Loucy (cell line): Measurements from ENCODE around the gene PRR18.

ENCODE experiments used
- H2AFZ ChIP-seq: fragments of 200-600 bp; sonication (generic); 2 replicates; pipeline ENCODE4 v1.6.0; 2016; ENCODE audit warnings: antibody characterized with exemption, mild to moderate bottlenecking, low read length, moderate library complexity
- H3F3A ChIP-seq: fragments of 200-600 bp; 2 replicates; pipeline ENCODE4 v1.6.0; 2016; ENCODE audit warnings: antibody characterized with exemption, low read depth, mild to moderate bottlenecking
- H3K27me3 ChIP-seq: fragments of 200-600 bp; sonication (generic); 2 replicates; pipeline ENCODE4 v1.6.1; 2014; ENCODE audit warnings: low read length, mild to moderate bottlenecking; ENCODE audit not compliant: insufficient read depth, poor library complexity, severe bottlenecking
- H3K36me3 ChIP-seq: fragments of 200-600 bp; sonication (generic); 2 replicates; pipeline ENCODE4 v1.6.1; 2016; ENCODE audit warnings: low read length; ENCODE audit not compliant: insufficient read depth
- H3K4me1 ChIP-seq: fragments of 200-600 bp; sonication (generic); 2 replicates; pipeline ENCODE4 v1.5.1; 2014; ENCODE audit warnings: low read length, mild to moderate bottlenecking; ENCODE audit not compliant: insufficient read depth, poor library complexity, severe bottlenecking
- H3K4me2 ChIP-seq: fragments of 200-600 bp; sonication (generic); 2 replicates; pipeline ENCODE4 v1.6.0; 2014; ENCODE audit warnings: antibody characterized with exemption, low read length, low read depth, mild to moderate bottlenecking; ENCODE audit not compliant: poor library complexity, severe bottlenecking
- H3K4me3 ChIP-seq: fragments of 200-600 bp; sonication (generic); 2 replicates; pipeline ENCODE4 v1.5.1; 2014; ENCODE audit warnings: low read length, mild to moderate bottlenecking, mixed read lengths; ENCODE audit not compliant: poor library complexity, severe bottlenecking
- H3K79me2 ChIP-seq: fragments of 200-600 bp; sonication (generic); 2 replicates; pipeline ENCODE4 v1.6.1; 2014; ENCODE audit warnings: low read length; ENCODE audit not compliant: insufficient read depth
- H3K9ac ChIP-seq: fragments of 200-600 bp; sonication (generic); 2 replicates; pipeline ENCODE4 v1.6.0; 2014; ENCODE audit warnings: mild to moderate bottlenecking, low read depth, low read length, moderate library complexity; ENCODE audit not compliant: poor library complexity, severe bottlenecking
- H3K9me2 ChIP-seq: fragments of 200-600 bp; sonication (generic); replicated peaks from 2 replicates; pipeline ENCODE4 v1.6.1; 2016; ENCODE audit warnings: low read depth, low read length, mixed read lengths
- H3K9me3 ChIP-seq: fragments of 200-600 bp; sonication (generic); 2 replicates; pipeline ENCODE4 v1.6.1; 2014; ENCODE audit warnings: mild to moderate bottlenecking, antibody characterized with exemption, low read length, low read depth; ENCODE audit not compliant: insufficient read depth
- H4K20me1 ChIP-seq: fragments of 200-600 bp; sonication (generic); 2 replicates; pipeline ENCODE4 v1.6.0; 2014; ENCODE audit warnings: antibody characterized with exemption, low read length, mild to moderate bottlenecking; ENCODE audit not compliant: insufficient read depth, poor library complexity, severe bottlenecking
- EZH2phosphoT487 ChIP-seq: fragments of 200-600 bp; IDR thresholded peaks from 2 replicates; pipeline ENCODE4 v1.6.1; 2018; ENCODE audit warnings: antibody characterized with exemption, mild to moderate bottlenecking, moderate library complexity, borderline replicate concordance
- TF ChIP-seq, protein P1 (sequence below): fragments of 200-600 bp; sonication (generic); conservative IDR thresholded peaks from 2 replicates; pipeline ENCODE4 v1.5.1; 2014; ENCODE audit warnings: mild to moderate bottlenecking, antibody characterized with exemption, low read length

The PRR18 gene

DNA sequence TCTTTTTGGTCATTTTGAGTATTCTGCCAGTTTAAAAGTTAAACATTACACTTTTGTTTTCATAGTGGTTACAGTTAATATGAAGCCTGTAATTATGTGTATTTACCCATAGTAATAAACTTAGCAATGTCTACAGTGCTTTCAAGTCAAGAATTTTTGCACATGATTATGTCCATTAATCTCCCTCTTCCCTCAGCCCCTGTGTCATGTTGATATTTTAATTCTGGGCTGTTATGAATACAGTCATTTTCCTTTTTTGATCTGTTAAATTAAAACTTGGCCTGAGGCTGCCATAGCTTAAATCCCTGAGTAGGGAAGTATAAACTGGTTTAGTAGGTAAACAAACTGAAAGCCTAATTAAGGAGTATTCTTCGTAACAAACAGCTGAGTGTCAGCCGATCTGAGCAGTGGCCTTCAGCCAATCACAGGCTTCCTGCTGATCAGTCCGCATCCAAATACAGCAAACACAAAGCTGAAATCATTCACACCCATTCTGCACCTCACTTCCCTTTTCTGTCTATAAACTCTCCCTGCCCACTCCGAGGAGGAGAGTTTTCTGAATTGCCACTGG, 43.6 kb upstream of the PRR18 start:
- H3K4me3 ChIP-seq = no peak overlapping the region
- no peaks in the 10 kb centered on the region for H3K36me3 ChIP-seq
- H3K4me2 ChIP-seq = no peak overlapping the region
- H2AFZ ChIP-seq = no peak overlapping the region
- H3K27me3 ChIP-seq = no peaks in the 10 kb centered on the region
- H3K4me1 ChIP-seq = no peaks in the 10 kb centered on the region
- no peaks in the 10 kb centered on the region for H3K79me2 ChIP-seq
- TF ChIP-seq, protein P1, sequence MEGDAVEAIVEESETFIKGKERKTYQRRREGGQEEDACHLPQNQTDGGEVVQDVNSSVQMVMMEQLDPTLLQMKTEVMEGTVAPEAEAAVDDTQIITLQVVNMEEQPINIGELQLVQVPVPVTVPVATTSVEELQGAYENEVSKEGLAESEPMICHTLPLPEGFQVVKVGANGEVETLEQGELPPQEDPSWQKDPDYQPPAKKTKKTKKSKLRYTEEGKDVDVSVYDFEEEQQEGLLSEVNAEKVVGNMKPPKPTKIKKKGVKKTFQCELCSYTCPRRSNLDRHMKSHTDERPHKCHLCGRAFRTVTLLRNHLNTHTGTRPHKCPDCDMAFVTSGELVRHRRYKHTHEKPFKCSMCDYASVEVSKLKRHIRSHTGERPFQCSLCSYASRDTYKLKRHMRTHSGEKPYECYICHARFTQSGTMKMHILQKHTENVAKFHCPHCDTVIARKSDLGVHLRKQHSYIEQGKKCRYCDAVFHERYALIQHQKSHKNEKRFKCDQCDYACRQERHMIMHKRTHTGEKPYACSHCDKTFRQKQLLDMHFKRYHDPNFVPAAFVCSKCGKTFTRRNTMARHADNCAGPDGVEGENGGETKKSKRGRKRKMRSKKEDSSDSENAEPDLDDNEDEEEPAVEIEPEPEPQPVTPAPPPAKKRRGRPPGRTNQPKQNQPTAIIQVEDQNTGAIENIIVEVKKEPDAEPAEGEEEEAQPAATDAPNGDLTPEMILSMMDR = no peak
- TF ChIP-seq EZH2phosphoT487 = no peak
- no peaks in the 10 kb centered on the region; the same call in 1 of the 2 replicates for H3K9me3 ChIP-seq
- H3F3A ChIP-seq = no peaks in the 10 kb centered on the region
- H4K20me1 ChIP-seq = no peaks in the 10 kb centered on the region
- no peak overlapping the region for H3K9ac ChIP-seq
- H3K9me2 ChIP-seq = no peaks in the 10 kb centered on the region

DNA sequence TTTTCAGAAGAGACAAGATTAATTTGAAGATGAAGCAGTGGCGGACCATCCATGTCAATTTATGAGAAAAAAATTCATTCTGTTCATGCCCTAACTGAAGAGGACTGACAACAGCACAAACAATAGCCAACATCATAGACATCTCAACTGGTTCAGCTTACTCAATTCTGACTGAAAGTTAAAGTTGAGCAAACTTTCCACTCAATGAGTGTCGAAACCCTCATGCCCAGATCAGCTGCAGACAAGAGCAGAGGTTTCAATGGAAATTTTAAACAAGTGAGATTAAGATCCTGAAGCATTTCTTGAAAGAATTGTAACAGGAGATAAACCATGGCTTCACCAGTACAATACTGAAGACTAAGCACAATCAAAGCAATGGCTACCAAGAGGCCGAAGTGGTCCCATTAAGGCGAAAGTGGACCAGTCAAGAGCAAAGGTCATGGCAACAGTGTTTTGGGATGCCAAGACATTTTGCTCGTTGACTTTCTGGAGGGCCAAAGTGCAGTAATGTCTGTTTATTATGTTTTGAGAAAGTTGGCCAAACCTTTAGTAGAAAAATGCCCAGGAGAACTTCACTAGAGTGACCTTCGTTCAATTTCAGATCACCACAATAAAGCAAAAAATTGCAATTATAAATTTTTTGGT, 40.2 kb upstream of the PRR18 start:
- no peaks in the 10 kb centered on the region for H3K79me2 ChIP-seq
- no peaks in the 10 kb centered on the region for H4K20me1 ChIP-seq
- no peaks in the 10 kb centered on the region for H3K27me3 ChIP-seq
- H3K9ac ChIP-seq = no peak overlapping the region
- no peaks in the 10 kb centered on the region; the same call in 1 of the 2 replicates for H3K9me3 ChIP-seq
- H3K9me2 ChIP-seq = no peaks in the 10 kb centered on the region
- no peak overlapping the region for H2AFZ ChIP-seq
- no peak for TF ChIP-seq EZH2phosphoT487
- TF ChIP-seq, protein P1 = no peak
- no peaks in the 10 kb centered on the region for H3F3A ChIP-seq
- H3K4me2 ChIP-seq = no peak overlapping the region
- H3K4me3 ChIP-seq = no peak overlapping the region
- no peaks in the 10 kb centered on the region for H3K36me3 ChIP-seq
- H3K4me1 ChIP-seq = peaks cover 6% of the 10 kb centered on the region

DNA sequence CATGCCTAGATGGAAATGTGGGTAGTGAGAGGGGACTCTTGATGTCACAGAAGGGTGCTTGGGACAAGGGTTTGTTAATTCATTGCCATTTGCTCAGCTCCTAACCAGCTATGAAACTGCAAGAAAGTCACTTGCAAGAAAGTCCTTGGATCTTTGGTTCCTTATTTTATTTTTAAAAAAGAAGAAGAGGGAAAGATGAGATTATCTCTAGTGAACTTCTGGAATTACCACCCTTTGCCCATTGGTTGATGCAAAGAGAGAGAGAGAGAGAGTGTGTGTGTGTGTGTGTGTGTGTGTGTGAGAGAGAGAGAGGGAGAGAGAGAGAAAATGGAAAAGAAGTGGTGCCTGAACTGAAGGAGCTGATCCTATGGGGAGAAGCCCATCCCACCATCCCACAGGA, 38.8 kb upstream of the PRR18 start:
- Histone ChIP-seq H3K4me2 (no peak overlapping the region), H3K9ac (no peak overlapping the region)
- no peak for TF ChIP-seq EZH2phosphoT487
- TF ChIP-seq, protein P1 = no peak

More for the DNA sequence above, 38.8 kb upstream of the PRR18 start:
- Histone ChIP-seq H3K9me3 (no peaks in the 10 kb centered on the region; the same call in 1 of the 2 replicates), H3K79me2 (peaks cover 8% of the 10 kb centered on the region), H3K27me3 (no peaks in the 10 kb centered on the region), H3K4me1 (peaks cover 14% of the 10 kb centered on the region), H3F3A (no peaks in the 10 kb centered on the region), H3K36me3 (no peaks in the 10 kb centered on the region), H4K20me1 (peaks cover 2% of the 10 kb centered on the region), H3K4me3 (no peak overlapping the region), H2AFZ (no peak overlapping the region), H3K9me2 (no peaks in the 10 kb centered on the region)
